ENCODE measurements around the gene DCK. TPM values are rescaled to one million over a fixed set of nuclear protein-coding genes. Genes with fewer than 3 reads are reported as not detected.
A peak's percentile ranks its signal among the peaks of the same experiment; 100 is the strongest.
"Not testable (repeated sequence)": the region's sequence is repeated elsewhere in the genome, so short reads cannot be mapped to it uniquely, and the experiment has no call there.

DCK gene
- total and polyA plus RNA-seq, 5 donors: 4.7 to 8.6 (median 6.9) TPM

DNA sequence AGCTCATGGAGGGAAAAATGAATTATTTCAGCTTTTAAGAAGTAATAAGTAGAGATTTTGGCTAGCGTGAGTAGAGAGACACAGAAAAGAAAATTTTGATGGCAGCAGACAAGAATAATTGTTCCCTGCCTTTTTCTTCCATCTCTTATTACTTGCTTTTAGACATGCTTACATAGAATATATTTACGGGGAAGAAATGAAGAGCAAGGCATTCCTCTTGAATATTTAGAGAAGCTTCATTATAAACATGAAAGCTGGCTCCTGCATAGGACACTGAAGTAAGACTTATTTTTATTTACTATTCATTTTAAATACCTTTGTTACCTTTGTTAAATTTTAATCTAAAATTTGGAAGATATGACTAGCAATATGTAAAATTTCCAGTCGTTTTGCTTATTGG, 32.2 kb downstream of the DCK start:
- H3K27ac ChIP-seq (ENCODE audit: low read length): no peak overlapping the region
- H3K4me1 ChIP-seq (ENCODE audit: control insufficient read depth, insufficient read depth, low read length): no peaks in the 10 kb centered on the region
- WGBS: 71% methylated on average over 3 of the region's 3 CpGs
- no peak overlapping the region for H3K4me3 ChIP-seq (ENCODE audit: low read length)
- DNase-seq (no peak), ATAC-seq (no peak)
- no peaks in the 10 kb centered on the region for H3K9me3 ChIP-seq (ENCODE audit: control insufficient read depth, low read length)
- H3K27me3 ChIP-seq (ENCODE audit: control insufficient read depth, insufficient read depth): no peaks in the 10 kb centered on the region
- intact Hi-C loops (cut with DNase I): no loop called here

DNA sequence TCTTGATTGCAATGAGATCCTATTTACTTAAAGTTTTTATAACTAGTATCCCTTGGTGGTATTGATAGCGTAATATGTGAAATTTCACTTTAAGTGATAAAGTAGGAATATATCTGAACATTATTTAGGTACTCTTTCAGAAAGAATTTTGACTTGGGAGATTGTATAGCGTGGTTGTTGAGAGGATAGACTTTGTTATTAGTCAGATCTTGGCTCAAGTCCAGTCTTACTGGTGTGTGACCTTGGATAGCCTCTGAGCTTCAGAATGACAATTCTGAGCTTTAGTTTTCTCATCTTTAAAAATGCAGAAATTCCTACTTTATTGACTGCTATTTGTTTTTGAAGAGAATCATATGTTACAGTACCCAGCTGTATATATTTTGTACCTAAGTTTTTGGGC, 32.6 kb downstream of the DCK start:
- H3K4me1 ChIP-seq (ENCODE audit: control insufficient read depth, insufficient read depth, low read length): no peaks in the 10 kb centered on the region
- DNase-seq (no peak), ATAC-seq (peak; percentile 72 to 73)
- H3K27ac ChIP-seq (ENCODE audit: low read length): no peak overlapping the region
- H3K27me3 ChIP-seq (ENCODE audit: control insufficient read depth, insufficient read depth): no peaks in the 10 kb centered on the region
- intact Hi-C loops (cut with DNase I): no loop called here
- WGBS: 44% methylated on average over 2 of the region's 2 CpGs
- no peaks in the 10 kb centered on the region for H3K9me3 ChIP-seq (ENCODE audit: control insufficient read depth, low read length)
- H3K4me3 ChIP-seq (ENCODE audit: low read length): no peak overlapping the region

GRCh38 chr4:71027611-71028010, 34.2 kb downstream of the DCK start:
- intact Hi-C loops (cut with DNase I): no loop called here
- WGBS: 100% methylated on average over 1 of the region's 1 CpG
- no peaks in the 10 kb centered on the region for H3K27me3 ChIP-seq (ENCODE audit: control insufficient read depth, insufficient read depth)
- H3K27ac ChIP-seq (ENCODE audit: low read length): no peak overlapping the region
- H3K4me1 ChIP-seq (ENCODE audit: control insufficient read depth, insufficient read depth, low read length): no peaks in the 10 kb centered on the region
- no peak overlapping the region for H3K4me3 ChIP-seq (ENCODE audit: low read length)
- DNase-seq (no peak), ATAC-seq (no peak)
- H3K9me3 ChIP-seq (ENCODE audit: control insufficient read depth, low read length): no peaks in the 10 kb centered on the region

DNA sequence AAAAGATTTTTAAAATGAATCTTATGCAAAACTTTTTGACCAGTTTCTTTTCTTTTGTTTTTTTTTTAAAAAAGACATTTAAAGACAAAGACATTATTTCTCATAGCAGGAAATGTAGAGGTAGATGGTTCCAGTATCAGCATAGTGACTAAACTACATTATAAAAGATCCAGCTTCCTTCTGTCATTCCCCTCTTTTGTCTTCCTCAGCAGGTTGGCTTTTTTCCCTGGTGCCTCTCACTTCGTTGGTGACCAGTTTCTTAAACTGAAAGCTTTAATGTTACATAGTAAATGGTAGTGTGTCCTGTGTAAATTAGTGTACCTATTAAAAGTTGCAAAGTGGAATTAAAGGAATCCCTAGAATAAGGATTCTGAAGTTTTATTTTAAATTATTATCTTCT, 36.1 kb downstream of the DCK start:
- intact Hi-C loops (cut with DNase I): no loop called here
- Histone ChIP-seq H3K27me3 (ENCODE audit: control insufficient read depth, insufficient read depth) (no peaks in the 10 kb centered on the region), H3K4me1 (ENCODE audit: control insufficient read depth, insufficient read depth, low read length) (no peaks in the 10 kb centered on the region), H3K4me3 (ENCODE audit: low read length) (no peak overlapping the region), H3K27ac (ENCODE audit: low read length) (no peak overlapping the region), H3K9me3 (ENCODE audit: control insufficient read depth, low read length) (no peaks in the 10 kb centered on the region)
- no peak for DNase-seq
- no peak for ATAC-seq
- 59% methylated on average over 1 of the region's 1 CpG for WGBS

GRCh38 chr4:71032106-71032505, 38.7 kb downstream of the DCK start:
- DNase-seq; H3K9me3 ChIP-seq (ENCODE audit: control insufficient read depth, low read length); H3K27ac ChIP-seq (ENCODE audit: low read length); H3K4me1 ChIP-seq (ENCODE audit: control insufficient read depth, insufficient read depth, low read length); H3K27me3 ChIP-seq (ENCODE audit: control insufficient read depth, insufficient read depth); H3K4me3 ChIP-seq (ENCODE audit: low read length); intact Hi-C loops (cut with DNase I); ATAC-seq: not testable (repeated sequence)
- 88% methylated on average over 10 of the region's 10 CpGs for WGBS

DNA sequence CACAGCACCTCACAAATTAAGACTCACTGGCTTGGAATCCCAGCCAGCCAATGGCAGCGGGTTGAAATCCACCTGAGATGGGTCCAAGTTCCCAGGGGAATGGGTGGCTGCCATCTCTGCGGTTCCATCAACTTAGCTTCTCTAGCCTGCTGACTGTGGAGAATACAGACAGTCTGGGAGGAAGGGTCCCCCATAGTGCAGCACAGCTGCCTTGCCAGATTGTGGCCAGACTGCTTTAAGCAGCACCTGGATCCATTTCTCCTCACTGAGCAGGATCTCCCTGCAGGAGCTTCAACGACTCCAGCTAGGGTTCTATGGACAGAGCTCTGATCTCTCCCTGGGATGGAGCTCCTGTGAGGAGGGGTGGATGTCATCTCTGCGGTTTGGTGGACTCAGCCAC, 51.8 kb downstream of the DCK start:
- ATAC-seq (no peak), DNase-seq (no peak)
- Histone ChIP-seq H3K4me1 (ENCODE audit: control insufficient read depth, insufficient read depth, low read length) (no peaks in the 10 kb centered on the region), H3K27ac (ENCODE audit: low read length) (no peak overlapping the region), H3K27me3 (ENCODE audit: control insufficient read depth, insufficient read depth) (no peaks in the 10 kb centered on the region), H3K9me3 (ENCODE audit: control insufficient read depth, low read length) (no peaks in the 10 kb centered on the region), H3K4me3 (ENCODE audit: low read length) (no peak overlapping the region)
- 86% methylated on average over 4 of the region's 4 CpGs for WGBS
- intact Hi-C loops (cut with DNase I): no loop called here

DNA sequence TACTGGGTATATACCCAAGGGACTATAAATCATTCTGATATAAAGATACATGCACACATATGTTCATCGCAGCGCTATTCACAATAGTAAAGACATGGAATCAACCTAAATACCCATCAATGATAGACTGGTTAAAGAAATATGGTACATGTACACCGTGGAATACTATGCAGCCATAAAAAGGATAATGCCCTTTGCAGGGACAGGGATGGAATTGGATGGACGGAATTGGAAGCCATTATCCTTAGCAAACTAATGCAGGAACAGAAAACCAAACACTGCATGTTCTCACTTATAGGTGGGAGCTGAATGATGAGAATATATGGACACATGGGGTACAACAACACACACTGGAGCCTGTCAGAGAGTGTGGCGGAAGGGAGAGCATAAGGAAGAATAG, 55.9 kb downstream of the DCK start:
- no peak for DNase-seq
- H3K4me1 ChIP-seq (ENCODE audit: control insufficient read depth, insufficient read depth, low read length): no peaks in the 10 kb centered on the region
- ATAC-seq: no peak
- intact Hi-C loops (cut with DNase I): no loop called here
- 83% methylated on average over 5 of the region's 5 CpGs for WGBS
- no peaks in the 10 kb centered on the region for H3K27me3 ChIP-seq (ENCODE audit: control insufficient read depth, insufficient read depth)
- no peak overlapping the region for H3K27ac ChIP-seq (ENCODE audit: low read length)
- H3K4me3 ChIP-seq (ENCODE audit: low read length): no peak overlapping the region
- H3K9me3 ChIP-seq (ENCODE audit: control insufficient read depth, low read length): no peaks in the 10 kb centered on the region

- no peak for DNase-seq
- intact Hi-C loops (cut with DNase I): no loop called here
- Histone ChIP-seq H3K27ac (ENCODE audit: low read length) (no peak overlapping the region), H3K27me3 (ENCODE audit: control insufficient read depth, insufficient read depth) (no peaks in the 10 kb centered on the region), H3K4me3 (ENCODE audit: low read length) (no peak overlapping the region), H3K4me1 (ENCODE audit: control insufficient read depth, insufficient read depth, low read length) (no peaks in the 10 kb centered on the region), H3K9me3 (ENCODE audit: control insufficient read depth, low read length) (no peaks in the 10 kb centered on the region)
- 93% methylated on average over 1 of the region's 1 CpG for WGBS
- no peak for ATAC-seq
These were observed 57.4 kb downstream of the DCK start for GRCh38 chr4:71050809-71051208.

DNA sequence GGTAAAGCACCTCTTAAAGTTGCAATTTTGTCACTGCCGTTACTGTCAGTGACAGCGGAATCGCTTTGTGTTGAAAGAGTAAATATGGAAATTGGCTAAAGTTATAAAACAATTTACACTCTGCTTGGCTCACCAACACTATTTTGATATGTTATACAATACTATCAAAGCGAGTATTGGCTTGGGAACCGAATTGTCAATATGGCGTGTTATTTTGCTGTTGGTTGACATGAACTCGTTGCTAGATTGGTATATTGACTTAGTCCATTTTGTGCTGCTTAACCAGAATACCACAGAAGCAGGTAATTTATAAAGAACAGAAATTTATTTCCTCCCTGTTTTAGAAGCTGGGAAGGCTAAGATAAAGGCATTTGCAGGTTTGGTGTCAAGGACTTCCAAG, 58.6 kb downstream of the DCK start:
- no peaks in the 10 kb centered on the region for H3K4me1 ChIP-seq (ENCODE audit: control insufficient read depth, insufficient read depth, low read length)
- intact Hi-C loops (cut with DNase I): no loop called here
- 84% methylated on average over 7 of the region's 7 CpGs for WGBS
- DNase-seq: no peak
- H3K27ac ChIP-seq (ENCODE audit: low read length): no peak overlapping the region
- H3K4me3 ChIP-seq (ENCODE audit: low read length): no peak overlapping the region
- no peak for ATAC-seq
- H3K9me3 ChIP-seq (ENCODE audit: control insufficient read depth, low read length): no peaks in the 10 kb centered on the region
- H3K27me3 ChIP-seq (ENCODE audit: control insufficient read depth, insufficient read depth): no peaks in the 10 kb centered on the region

- ATAC-seq: no peak
- Histone ChIP-seq H3K4me3 (ENCODE audit: low read length) (no peak overlapping the region), H3K9me3 (ENCODE audit: control insufficient read depth, low read length) (no peaks in the 10 kb centered on the region), H3K27me3 (ENCODE audit: control insufficient read depth, insufficient read depth) (no peaks in the 10 kb centered on the region), H3K4me1 (ENCODE audit: control insufficient read depth, insufficient read depth, low read length) (no peaks in the 10 kb centered on the region), H3K27ac (ENCODE audit: low read length) (no peak overlapping the region)
- no peak for DNase-seq
- intact Hi-C loops (cut with DNase I): no loop called here
- 78% methylated on average over 2 of the region's 2 CpGs for WGBS
These were observed 59.3 kb downstream of the DCK start for GRCh38 chr4:71052716-71053115.

DNA sequence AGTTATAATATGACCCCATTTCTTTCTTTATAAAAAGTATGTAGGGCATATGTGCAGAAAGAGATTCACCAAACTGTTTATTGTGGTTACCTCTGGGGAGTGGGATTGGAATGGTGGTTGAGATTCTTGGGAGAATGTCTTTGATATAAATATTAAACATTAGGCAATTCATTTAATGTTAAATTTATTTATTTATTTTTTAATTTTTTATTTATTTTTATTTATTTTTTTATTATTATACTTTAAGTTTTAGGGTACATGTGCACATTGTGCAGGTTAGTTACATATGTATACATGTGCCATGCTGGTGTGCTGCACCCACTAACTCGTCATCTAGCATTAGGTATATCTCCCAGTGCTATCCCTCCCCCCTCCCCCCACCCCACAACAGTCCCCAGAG, 60.2 kb downstream of the DCK start:
- WGBS: no CpG with 5 or more reads among the region's 1 CpG
- H3K27ac ChIP-seq (ENCODE audit: low read length); H3K9me3 ChIP-seq (ENCODE audit: control insufficient read depth, low read length); ATAC-seq; DNase-seq; H3K4me3 ChIP-seq (ENCODE audit: low read length); H3K27me3 ChIP-seq (ENCODE audit: control insufficient read depth, insufficient read depth); H3K4me1 ChIP-seq (ENCODE audit: control insufficient read depth, insufficient read depth, low read length); intact Hi-C loops (cut with DNase I): not testable (repeated sequence)

- intact Hi-C loops (cut with DNase I); H3K4me3 ChIP-seq (ENCODE audit: low read length); H3K27ac ChIP-seq (ENCODE audit: low read length); DNase-seq; H3K4me1 ChIP-seq (ENCODE audit: control insufficient read depth, insufficient read depth, low read length); H3K9me3 ChIP-seq (ENCODE audit: control insufficient read depth, low read length); H3K27me3 ChIP-seq (ENCODE audit: control insufficient read depth, insufficient read depth); ATAC-seq: not testable (repeated sequence)
- WGBS: 95% methylated on average over 9 of the region's 16 CpGs
These were observed 66.1 kb downstream of the DCK start for GRCh38 chr4:71059573-71059972.

Measured in right cardiac atrium (tissue), 5 donors.